Peyer's patch (tissue), 4 donors: ENCODE measurements around the gene ADORA2B. TPM values are rescaled to one million over a fixed set of nuclear protein-coding genes. Genes with fewer than 3 reads are reported as not detected.
"Not testable (repeated sequence)": the region's sequence is repeated elsewhere in the genome, so short reads cannot be mapped to it uniquely, and the experiment has no call there.

Source experiments
- DNase-seq, 3 donors: peaks; one replicate each; pipeline ENCODE4 v3.0.0-alpha.2; 2017 to 2019
- H3K27ac ChIP-seq, 4 donors: fragments of 200-600 bp; sonication (generic); one replicate each; pipeline ENCODE4 v1.5.1; 2016 to 2019
- H3K27me3 ChIP-seq, 2 donors: fragments of 200-600 bp; sonication (generic); one replicate each; pipeline ENCODE4 v1.5.1; 2019
- H3K36me3 ChIP-seq, 3 donors: fragments of 200-600 bp; sonication (generic); one replicate each; pipeline ENCODE4 v1.5.1; 2016 to 2019
- H3K4me1 ChIP-seq, 4 donors: fragments of 200-600 bp; sonication (generic); one replicate each; pipeline ENCODE4 v1.5.1; 2016 to 2019
- H3K4me3 ChIP-seq, 4 donors: fragments of 200-600 bp; sonication (generic); 1 replicate in 3 of 4; 2 replicates in 1 of 4; pipeline ENCODE4 v1.5.1; 2016 to 2019; ENCODE audit warnings: mild to moderate bottlenecking in 1 of 4
- H3K9me3 ChIP-seq, 4 donors: fragments of 200-600 bp; sonication (generic); one replicate each; pipeline ENCODE4 v1.5.1; 2016 to 2019; ENCODE audit warnings: mild to moderate bottlenecking in 1 of 4
- CTCF ChIP-seq, 6 experiments: fragments of 450-650 bp in 4 of 6; fragments of 200-600 bp in 2 of 6; sonication (generic) in 1 of 6; IDR thresholded peaks; one replicate each; pipeline ENCODE4 v1.5.1; 2017 to 2019; ENCODE audit warnings: antibody characterized with exemption in 6 of 6, mild to moderate bottlenecking in 3 of 6, moderate library complexity in 1 of 6
- POLR2A ChIP-seq, 2 donors: fragments of 450-650 bp; IDR thresholded peaks; one replicate each; pipeline ENCODE4 v1.5.1; 2017; ENCODE audit warnings: antibody characterized with exemption in 2 of 2, mild to moderate bottlenecking in 2 of 2, moderate library complexity in 2 of 2
- total RNA-seq, 4 donors: library from RNA; depleted of rRNA; stranded (reverse); fragments of >200 nt; gene quantifications; one replicate each; pipeline ENCODE4 v1.1.0, GENCODE V29; 2016

ADORA2B gene
- total RNA-seq, 4 donors from 2014 or later: 7.2 to 16.5 (median 11.6) TPM

- H3K27me3 ChIP-seq: no peaks in the 10 kb centered on the region
- no peak for DNase-seq
- no peaks in the 10 kb centered on the region for H3K4me1 ChIP-seq
- no peak for TF ChIP-seq POLR2A (IDR thresholded peaks at IDR 0.05)
- no peak for TF ChIP-seq CTCF (IDR thresholded peaks at IDR 0.05)
- peaks cover 0 to 51% (median 0%) of the 10 kb centered on the region in 3 donors for H3K36me3 ChIP-seq
- no peak overlapping the region for H3K27ac ChIP-seq
- no peak overlapping the region for H3K4me3 ChIP-seq
- H3K9me3 ChIP-seq: no peaks in the 10 kb centered on the region
Measured at GRCh38 chr17:15977894-15978293, 33.0 kb downstream of the ADORA2B start.

- Histone ChIP-seq H3K27ac (no peak overlapping the region), H3K9me3 (no peaks in the 10 kb centered on the region), H3K4me1 (no peaks in the 10 kb centered on the region), H3K4me3 (no peak overlapping the region), H3K36me3 (peaks cover 0 to 57% (median 0%) of the 10 kb centered on the region in 3 donors), H3K27me3 (no peaks in the 10 kb centered on the region)
- no peak for DNase-seq
- TF ChIP-seq POLR2A (IDR thresholded peaks at IDR 0.05) (no peak), CTCF (IDR thresholded peaks at IDR 0.05) (no peak)
Measured at GRCh38 chr17:15978606-15979005, 33.7 kb downstream of the ADORA2B start.

GRCh38 chr17:15979013-15979412, 34.1 kb downstream of the ADORA2B start:
- not testable (repeated sequence) for H3K27ac ChIP-seq, H3K27me3 ChIP-seq, H3K9me3 ChIP-seq, H3K4me1 ChIP-seq, H3K4me3 ChIP-seq, DNase-seq
- H3K36me3 ChIP-seq: peaks cover 0 to 58% (median 0%) of the 10 kb centered on the region in 3 donors

- TF ChIP-seq CTCF (IDR thresholded peaks at IDR 0.05) (no peak), POLR2A (IDR thresholded peaks at IDR 0.05) (no peak)
- no peaks in the 10 kb centered on the region for H3K27me3 ChIP-seq
- peaks cover 0 to 61% (median 0%) of the 10 kb centered on the region in 3 donors for H3K36me3 ChIP-seq
- DNase-seq: no peak
- peak overlapping the region in 2 of 4 donors; percentile 2 to 27 for H3K27ac ChIP-seq
- no peaks in the 10 kb centered on the region for H3K9me3 ChIP-seq
- no peak overlapping the region for H3K4me3 ChIP-seq
- no peaks in the 10 kb centered on the region for H3K4me1 ChIP-seq
Measured at GRCh38 chr17:15981208-15981607, 36.3 kb downstream of the ADORA2B start.

- H3K4me1 ChIP-seq: no peaks in the 10 kb centered on the region
- no peaks in the 10 kb centered on the region for H3K27me3 ChIP-seq
- DNase-seq: no peak
- peaks cover 0 to 61% (median 0%) of the 10 kb centered on the region in 3 donors for H3K36me3 ChIP-seq
- peak overlapping the region in 2 of 4 donors; percentile 2 to 27 for H3K27ac ChIP-seq
- H3K4me3 ChIP-seq: no peak overlapping the region
- TF ChIP-seq CTCF (IDR thresholded peaks at IDR 0.05) (no peak), POLR2A (IDR thresholded peaks at IDR 0.05) (no peak)
- H3K9me3 ChIP-seq: no peaks in the 10 kb centered on the region
Measured at GRCh38 chr17:15981646-15982580, 37.0 kb downstream of the ADORA2B start.

GRCh38 chr17:15996322-15996721, 51.4 kb downstream of the ADORA2B start:
- Histone ChIP-seq H3K36me3 (peaks cover 0 to 6% (median 0%) of the 10 kb centered on the region in 3 donors), H3K4me1 (peaks cover 0 to 11% (median 8%) of the 10 kb centered on the region in 4 donors), H3K27me3 (no peaks in the 10 kb centered on the region), H3K27ac (no peak overlapping the region), H3K9me3 (no peaks in the 10 kb centered on the region), H3K4me3 (no peak overlapping the region)
- DNase-seq: no peak
- TF ChIP-seq POLR2A (IDR thresholded peaks at IDR 0.05) (no peak), CTCF (IDR thresholded peaks at IDR 0.05) (no peak)
